Loucy (cell line): Measurements from ENCODE around the gene SHOC2.

Source experiments
- H2AFZ ChIP-seq: fragments of 200-600 bp; sonication (generic); 2 replicates; pipeline ENCODE4 v1.6.0; 2016; ENCODE audit warnings: antibody characterized with exemption, mild to moderate bottlenecking, low read length, moderate library complexity
- H3F3A ChIP-seq: fragments of 200-600 bp; 2 replicates; pipeline ENCODE4 v1.6.0; 2016; ENCODE audit warnings: antibody characterized with exemption, low read depth, mild to moderate bottlenecking
- H3K27me3 ChIP-seq: fragments of 200-600 bp; sonication (generic); 2 replicates; pipeline ENCODE4 v1.6.1; 2014; ENCODE audit warnings: low read length, mild to moderate bottlenecking; ENCODE audit not compliant: insufficient read depth, poor library complexity, severe bottlenecking
- H3K36me3 ChIP-seq: fragments of 200-600 bp; sonication (generic); 2 replicates; pipeline ENCODE4 v1.6.1; 2016; ENCODE audit warnings: low read length; ENCODE audit not compliant: insufficient read depth
- H3K4me1 ChIP-seq: fragments of 200-600 bp; sonication (generic); 2 replicates; pipeline ENCODE4 v1.5.1; 2014; ENCODE audit warnings: low read length, mild to moderate bottlenecking; ENCODE audit not compliant: insufficient read depth, poor library complexity, severe bottlenecking
- H3K4me2 ChIP-seq: fragments of 200-600 bp; sonication (generic); 2 replicates; pipeline ENCODE4 v1.6.0; 2014; ENCODE audit warnings: antibody characterized with exemption, low read length, low read depth, mild to moderate bottlenecking; ENCODE audit not compliant: poor library complexity, severe bottlenecking
- H3K4me3 ChIP-seq: fragments of 200-600 bp; sonication (generic); 2 replicates; pipeline ENCODE4 v1.5.1; 2014; ENCODE audit warnings: low read length, mild to moderate bottlenecking, mixed read lengths; ENCODE audit not compliant: poor library complexity, severe bottlenecking
- H3K79me2 ChIP-seq: fragments of 200-600 bp; sonication (generic); 2 replicates; pipeline ENCODE4 v1.6.1; 2014; ENCODE audit warnings: low read length; ENCODE audit not compliant: insufficient read depth
- H3K9ac ChIP-seq: fragments of 200-600 bp; sonication (generic); 2 replicates; pipeline ENCODE4 v1.6.0; 2014; ENCODE audit warnings: mild to moderate bottlenecking, low read depth, low read length, moderate library complexity; ENCODE audit not compliant: poor library complexity, severe bottlenecking
- H3K9me2 ChIP-seq: fragments of 200-600 bp; sonication (generic); replicated peaks from 2 replicates; pipeline ENCODE4 v1.6.1; 2016; ENCODE audit warnings: low read depth, low read length, mixed read lengths
- H3K9me3 ChIP-seq: fragments of 200-600 bp; sonication (generic); 2 replicates; pipeline ENCODE4 v1.6.1; 2014; ENCODE audit warnings: mild to moderate bottlenecking, antibody characterized with exemption, low read length, low read depth; ENCODE audit not compliant: insufficient read depth
- H4K20me1 ChIP-seq: fragments of 200-600 bp; sonication (generic); 2 replicates; pipeline ENCODE4 v1.6.0; 2014; ENCODE audit warnings: antibody characterized with exemption, low read length, mild to moderate bottlenecking; ENCODE audit not compliant: insufficient read depth, poor library complexity, severe bottlenecking
- EZH2phosphoT487 ChIP-seq: fragments of 200-600 bp; IDR thresholded peaks from 2 replicates; pipeline ENCODE4 v1.6.1; 2018; ENCODE audit warnings: antibody characterized with exemption, mild to moderate bottlenecking, moderate library complexity, borderline replicate concordance
- TF ChIP-seq, protein P1 (sequence below): fragments of 200-600 bp; sonication (generic); conservative IDR thresholded peaks from 2 replicates; pipeline ENCODE4 v1.5.1; 2014; ENCODE audit warnings: mild to moderate bottlenecking, antibody characterized with exemption, low read length

The SHOC2 gene

DNA sequence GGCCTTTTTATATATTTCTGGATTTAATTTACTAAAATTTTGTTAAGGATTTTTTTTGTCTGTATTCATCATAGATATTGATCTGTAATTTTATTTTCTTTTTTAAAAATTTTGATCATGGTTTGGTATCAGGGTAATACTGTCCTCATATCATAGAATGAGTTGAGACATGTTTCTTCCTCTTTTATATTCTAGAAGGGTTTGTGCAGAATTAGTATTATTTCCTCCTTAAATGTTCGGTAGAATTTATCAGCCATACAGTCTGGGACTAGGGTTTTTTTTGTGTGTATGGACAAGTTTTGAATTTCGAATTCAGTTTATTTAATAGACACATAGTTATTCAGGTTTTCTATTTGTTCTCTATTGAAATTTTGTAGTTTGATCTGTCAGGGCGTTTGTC lies 54.0 kb downstream of the SHOC2 start:
- no peak overlapping the region for H3K9ac ChIP-seq
- no peaks in the 10 kb centered on the region for H3K4me1 ChIP-seq
- no peak overlapping the region for H2AFZ ChIP-seq
- H3K4me2 ChIP-seq = no peak overlapping the region
- no peaks in the 10 kb centered on the region for H3K9me2 ChIP-seq
- no peaks in the 10 kb centered on the region for H3K36me3 ChIP-seq
- H3K27me3 ChIP-seq = no peaks in the 10 kb centered on the region
- no peak overlapping the region for H3K4me3 ChIP-seq
- H3F3A ChIP-seq = no peaks in the 10 kb centered on the region
- H3K79me2 ChIP-seq = peaks cover 89% of the 10 kb centered on the region
- peaks cover 16% of the 10 kb centered on the region for H4K20me1 ChIP-seq
- TF ChIP-seq, protein P1, sequence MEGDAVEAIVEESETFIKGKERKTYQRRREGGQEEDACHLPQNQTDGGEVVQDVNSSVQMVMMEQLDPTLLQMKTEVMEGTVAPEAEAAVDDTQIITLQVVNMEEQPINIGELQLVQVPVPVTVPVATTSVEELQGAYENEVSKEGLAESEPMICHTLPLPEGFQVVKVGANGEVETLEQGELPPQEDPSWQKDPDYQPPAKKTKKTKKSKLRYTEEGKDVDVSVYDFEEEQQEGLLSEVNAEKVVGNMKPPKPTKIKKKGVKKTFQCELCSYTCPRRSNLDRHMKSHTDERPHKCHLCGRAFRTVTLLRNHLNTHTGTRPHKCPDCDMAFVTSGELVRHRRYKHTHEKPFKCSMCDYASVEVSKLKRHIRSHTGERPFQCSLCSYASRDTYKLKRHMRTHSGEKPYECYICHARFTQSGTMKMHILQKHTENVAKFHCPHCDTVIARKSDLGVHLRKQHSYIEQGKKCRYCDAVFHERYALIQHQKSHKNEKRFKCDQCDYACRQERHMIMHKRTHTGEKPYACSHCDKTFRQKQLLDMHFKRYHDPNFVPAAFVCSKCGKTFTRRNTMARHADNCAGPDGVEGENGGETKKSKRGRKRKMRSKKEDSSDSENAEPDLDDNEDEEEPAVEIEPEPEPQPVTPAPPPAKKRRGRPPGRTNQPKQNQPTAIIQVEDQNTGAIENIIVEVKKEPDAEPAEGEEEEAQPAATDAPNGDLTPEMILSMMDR = no peak
- TF ChIP-seq EZH2phosphoT487 = no peak
- H3K9me3 ChIP-seq = no peaks in the 10 kb centered on the region

DNA sequence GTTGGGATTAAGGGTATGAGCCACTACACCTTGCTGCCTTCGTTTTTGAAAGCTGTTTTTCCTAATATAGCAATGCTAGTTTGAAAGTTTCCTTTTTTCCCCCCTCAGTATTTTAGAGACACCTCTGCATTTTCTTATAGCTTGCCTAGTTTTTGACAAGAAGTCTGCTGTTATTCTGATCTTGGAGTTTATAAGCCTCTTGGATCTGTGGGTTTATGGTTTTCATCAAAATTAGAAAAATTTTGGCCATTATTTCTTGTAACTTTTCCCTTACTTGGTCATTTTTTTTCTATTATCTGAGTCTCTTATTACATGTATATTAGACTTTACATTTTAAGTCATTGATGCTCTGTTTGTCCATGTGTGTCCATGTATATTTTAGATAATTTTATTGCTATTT lies 57.2 kb downstream of the SHOC2 start:
- Histone ChIP-seq H3F3A (no peaks in the 10 kb centered on the region), H4K20me1 (peaks cover 7% of the 10 kb centered on the region), H3K79me2 (peaks cover 89% of the 10 kb centered on the region), H3K36me3 (no peaks in the 10 kb centered on the region), H3K9me3 (no peaks in the 10 kb centered on the region), H3K4me3 (no peak overlapping the region), H3K27me3 (no peaks in the 10 kb centered on the region), H3K9ac (no peak overlapping the region), H2AFZ (no peak overlapping the region), H3K4me2 (no peak overlapping the region), H3K4me1 (no peaks in the 10 kb centered on the region), H3K9me2 (no peaks in the 10 kb centered on the region)
- TF ChIP-seq, protein P1 = no peak
- no peak for TF ChIP-seq EZH2phosphoT487

DNA sequence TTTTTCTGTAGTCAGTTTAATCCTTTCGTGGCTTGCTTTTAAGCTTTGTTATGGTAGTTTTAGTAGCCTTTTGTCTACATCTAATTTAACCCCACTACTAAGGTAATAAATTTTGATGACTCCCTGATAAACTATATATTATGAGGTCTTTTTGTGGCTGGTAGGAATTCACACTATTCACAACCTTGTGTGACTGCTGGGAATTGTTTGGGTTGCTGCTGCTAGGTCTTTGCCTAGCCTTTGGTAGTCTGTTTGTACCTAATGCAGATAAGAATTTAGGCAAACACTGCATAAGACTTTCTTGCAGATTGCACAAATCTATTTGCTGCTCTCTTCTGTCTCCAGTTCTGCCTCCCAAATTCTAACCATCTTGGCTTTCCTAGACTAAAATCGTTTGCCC lies 58.3 kb downstream of the SHOC2 start:
- Histone ChIP-seq H3K79me2 (peaks cover 81% of the 10 kb centered on the region), H3K9ac (no peak overlapping the region), H3K9me2 (no peaks in the 10 kb centered on the region), H3K36me3 (no peaks in the 10 kb centered on the region), H3K4me2 (no peak overlapping the region), H3K27me3 (no peaks in the 10 kb centered on the region), H2AFZ (no peak overlapping the region), H3F3A (no peaks in the 10 kb centered on the region), H4K20me1 (peaks cover 5% of the 10 kb centered on the region), H3K4me1 (no peaks in the 10 kb centered on the region), H3K9me3 (no peaks in the 10 kb centered on the region), H3K4me3 (no peak overlapping the region)
- TF ChIP-seq EZH2phosphoT487 = no peak
- TF ChIP-seq, protein P1 = no peak
